Karpas-422 (cell line): ENCODE measurements around the gene SLC38A8. TPM values are rescaled to one million over a fixed set of nuclear protein-coding genes. Genes with fewer than 3 reads are reported as not detected.

Experiments used
- DNase-seq: peaks from one replicate; pipeline ENCODE4 v3.0.0-alpha.2; 2015
- H2AFZ ChIP-seq: fragments of 200-600 bp; sonication (generic); 2 replicates; pipeline ENCODE4 v1.6.1; 2014; ENCODE audit warnings: antibody characterized with exemption, low read length, mixed read lengths
- H3K27ac ChIP-seq: fragments of 200-600 bp; sonication (generic); 2 replicates; pipeline ENCODE4 v1.5.1; 2014; ENCODE audit warnings: mild to moderate bottlenecking, low read length, moderate library complexity
- H3K27me3 ChIP-seq: fragments of 200-600 bp; sonication (generic); 2 replicates; pipeline ENCODE4 v1.6.1; 2014; ENCODE audit warnings: low read length, mixed read lengths
- H3K36me3 ChIP-seq: fragments of 200-600 bp; sonication (generic); 2 replicates; pipeline ENCODE4 v1.6.1; 2014; ENCODE audit warnings: low read length, mixed read lengths; ENCODE audit not compliant: insufficient read depth
- H3K4me1 ChIP-seq: fragments of 200-600 bp; sonication (generic); 2 replicates; pipeline ENCODE4 v1.6.1; 2014; ENCODE audit warnings: mild to moderate bottlenecking, low read length, mixed read lengths
- H3K4me2 ChIP-seq: fragments of 200-600 bp; sonication (generic); 2 replicates; pipeline ENCODE4 v1.6.1; 2014; ENCODE audit warnings: low read length, low read depth, mild to moderate bottlenecking; ENCODE audit not compliant: poor library complexity, severe bottlenecking
- H3K4me3 ChIP-seq: fragments of 200-600 bp; sonication (generic); 2 replicates; pipeline ENCODE4 v1.5.1; 2014; ENCODE audit warnings: mild to moderate bottlenecking, antibody characterized with exemption, low read length, mixed read lengths
- H3K79me2 ChIP-seq: fragments of 200-600 bp; sonication (generic); 2 replicates; pipeline ENCODE4 v1.6.1; 2014; ENCODE audit warnings: mild to moderate bottlenecking, low read length, mixed read lengths
- H3K9ac ChIP-seq: fragments of 200-600 bp; sonication (generic); 2 replicates; pipeline ENCODE4 v1.6.0; 2014; ENCODE audit warnings: low read length
- H3K9me2 ChIP-seq: fragments of 200-600 bp; sonication (generic), shearing (Covaris generic); replicated peaks from 2 replicates; pipeline ENCODE4 v1.6.0; 2014; ENCODE audit warnings: mild to moderate bottlenecking, low read length, moderate library complexity; ENCODE audit not compliant: insufficient read depth
- H3K9me3 ChIP-seq: fragments of 300-700, 200-600 bp; sonication (generic); 2 replicates; pipeline ENCODE4 v1.6.1; 2014; ENCODE audit warnings: low read length, mixed read lengths
- H4K20me1 ChIP-seq: fragments of 200-600 bp; sonication (generic); 2 replicates; pipeline ENCODE4 v1.6.1; 2014; ENCODE audit warnings: mild to moderate bottlenecking, antibody characterized with exemption, low read length, low read depth; ENCODE audit not compliant: insufficient read depth
- total RNA-seq: library from RNA; depleted of rRNA; stranded (reverse); fragments of >200 nt; shearing (Covaris generic); gene quantifications from 2 replicates; pipeline ENCODE4 v1.2.3, GENCODE V29; 2014; ENCODE audit warnings: low replicate concordance

SLC38A8 gene
- total RNA-seq, 1 experiment from 2014 or later, result not detected

DNA sequence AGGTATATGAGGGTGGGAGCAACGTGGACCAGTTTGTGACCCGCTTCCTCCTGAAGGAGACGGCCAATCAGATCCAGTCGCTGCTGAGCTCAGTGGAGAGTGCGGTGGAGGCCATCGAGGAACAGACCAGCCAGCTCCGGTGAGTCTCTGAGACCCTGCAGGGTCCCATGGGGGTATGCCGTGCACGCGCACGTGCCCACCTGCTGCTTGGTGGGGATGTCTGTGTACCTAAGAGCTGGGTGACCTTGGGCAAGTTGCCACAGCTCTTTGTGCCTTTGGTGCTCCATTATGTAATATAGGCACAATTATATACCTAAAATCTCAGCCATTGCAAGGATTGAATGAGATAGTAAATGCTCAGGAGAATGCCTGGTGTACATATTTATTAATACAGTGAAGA lies 52.1 kb downstream of the SLC38A8 start:
- Histone ChIP-seq H4K20me1 (no peaks in the 10 kb centered on the region), H3K79me2 (no peaks in the 10 kb centered on the region), H3K36me3 (no peaks in the 10 kb centered on the region), H3K4me1 (no peaks in the 10 kb centered on the region), H3K27ac (no peak overlapping the region), H3K9me3 (no peaks in the 10 kb centered on the region), H3K9me2 (no peaks in the 10 kb centered on the region), H3K4me2 (no peak overlapping the region), H2AFZ (no peak overlapping the region), H3K4me3 (no peak overlapping the region), H3K9ac (no peak overlapping the region), H3K27me3 (no peaks in the 10 kb centered on the region)
- DNase-seq, result no peak

GRCh38 chr16:83989300-83989699 lies 53.3 kb downstream of the SLC38A8 start:
- Histone ChIP-seq H4K20me1 (no peaks in the 10 kb centered on the region), H3K9me3 (no peaks in the 10 kb centered on the region), H3K4me3 (no peak overlapping the region), H3K36me3 (no peaks in the 10 kb centered on the region), H3K9ac (no peak overlapping the region), H3K27me3 (no peaks in the 10 kb centered on the region), H3K4me2 (no peak overlapping the region), H3K4me1 (no peaks in the 10 kb centered on the region), H3K27ac (no peak overlapping the region), H3K79me2 (no peaks in the 10 kb centered on the region), H3K9me2 (no peaks in the 10 kb centered on the region), H2AFZ (no peak overlapping the region)
- no peak for DNase-seq

GRCh38 chr16:83983491-83983890 lies 59.1 kb downstream of the SLC38A8 start:
- Histone ChIP-seq H3K9me3 (no peaks in the 10 kb centered on the region), H4K20me1 (no peaks in the 10 kb centered on the region), H3K27me3 (no peaks in the 10 kb centered on the region), H3K4me2 (no peak overlapping the region), H3K4me3 (no peak overlapping the region), H3K79me2 (no peaks in the 10 kb centered on the region), H2AFZ (no peak overlapping the region), H3K36me3 (no peaks in the 10 kb centered on the region), H3K27ac (no peak overlapping the region), H3K9ac (no peak overlapping the region), H3K9me2 (no peaks in the 10 kb centered on the region), H3K4me1 (no peaks in the 10 kb centered on the region)
- no peak for DNase-seq

- no peaks in the 10 kb centered on the region for H3K4me1 ChIP-seq
- no peaks in the 10 kb centered on the region for H3K27me3 ChIP-seq
- no peak overlapping the region for H3K4me2 ChIP-seq
- no peak overlapping the region for H3K27ac ChIP-seq
- H2AFZ ChIP-seq, result no peak overlapping the region
- H3K9me3 ChIP-seq, result no peaks in the 10 kb centered on the region
- no peak overlapping the region for H3K4me3 ChIP-seq
- H3K36me3 ChIP-seq, result no peaks in the 10 kb centered on the region
- no peaks in the 10 kb centered on the region for H3K9me2 ChIP-seq
- no peaks in the 10 kb centered on the region for H4K20me1 ChIP-seq
- DNase-seq, result no peak
- no peak overlapping the region for H3K9ac ChIP-seq
- H3K79me2 ChIP-seq, result no peaks in the 10 kb centered on the region
Observed at GRCh38 chr16:83981799-83982198, 60.8 kb downstream of the SLC38A8 start.

DNA sequence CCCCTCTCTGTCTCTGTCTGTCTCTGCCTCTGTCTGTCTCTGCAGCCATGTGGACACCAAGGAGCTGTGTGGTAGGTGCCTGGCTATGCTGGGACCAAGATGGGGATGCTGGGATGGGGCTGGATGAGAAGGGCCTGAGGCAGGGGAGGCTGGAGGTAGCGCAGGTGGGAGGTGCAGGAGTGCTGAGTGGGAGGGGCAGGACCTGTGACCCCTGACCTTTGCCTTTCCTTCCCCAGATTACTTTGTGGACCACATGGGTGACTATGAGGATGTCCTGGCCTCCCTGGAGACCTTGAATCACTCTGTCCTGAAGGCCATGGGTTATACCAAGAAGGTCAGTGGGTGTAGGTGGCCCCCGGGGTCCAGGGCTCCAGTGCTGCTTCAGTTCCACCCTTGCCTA lies 61.8 kb downstream of the SLC38A8 start:
- Histone ChIP-seq H3K4me2 (no peak overlapping the region), H3K27ac (no peak overlapping the region), H4K20me1 (no peaks in the 10 kb centered on the region), H3K79me2 (no peaks in the 10 kb centered on the region), H3K9me3 (no peaks in the 10 kb centered on the region), H3K27me3 (no peaks in the 10 kb centered on the region), H3K4me1 (no peaks in the 10 kb centered on the region), H3K9ac (no peak overlapping the region), H2AFZ (no peak overlapping the region), H3K36me3 (no peaks in the 10 kb centered on the region), H3K9me2 (no peaks in the 10 kb centered on the region), H3K4me3 (no peak overlapping the region)
- no peak for DNase-seq

- Histone ChIP-seq H3K27me3 (no peaks in the 10 kb centered on the region), H3K27ac (no peak overlapping the region), H3K4me1 (no peaks in the 10 kb centered on the region), H3K36me3 (no peaks in the 10 kb centered on the region), H3K4me3 (no peak overlapping the region), H3K79me2 (no peaks in the 10 kb centered on the region), H3K9me2 (no peaks in the 10 kb centered on the region), H3K9me3 (no peaks in the 10 kb centered on the region), H3K9ac (no peak overlapping the region), H2AFZ (no peak overlapping the region), H3K4me2 (no peak overlapping the region), H4K20me1 (no peaks in the 10 kb centered on the region)
- DNase-seq, result no peak
Observed at GRCh38 chr16:83979441-83979840, 63.2 kb downstream of the SLC38A8 start.

GRCh38 chr16:83978401-83978904 lies 64.1 kb downstream of the SLC38A8 start:
- no peak overlapping the region for H3K4me3 ChIP-seq
- no peak overlapping the region for H3K27ac ChIP-seq
- H3K9me2 ChIP-seq, result no peaks in the 10 kb centered on the region
- H3K4me1 ChIP-seq, result no peaks in the 10 kb centered on the region
- H3K9ac ChIP-seq, result no peak overlapping the region
- no peak overlapping the region for H3K4me2 ChIP-seq
- H3K79me2 ChIP-seq, result no peaks in the 10 kb centered on the region
- H3K27me3 ChIP-seq, result no peaks in the 10 kb centered on the region
- DNase-seq, result no peak
- H3K9me3 ChIP-seq, result no peaks in the 10 kb centered on the region
- no peaks in the 10 kb centered on the region for H4K20me1 ChIP-seq
- H3K36me3 ChIP-seq, result no peaks in the 10 kb centered on the region
- H2AFZ ChIP-seq, result no peak overlapping the region

- Histone ChIP-seq H3K4me2 (no peak overlapping the region), H3K9ac (no peak overlapping the region), H3K9me3 (no peaks in the 10 kb centered on the region), H3K79me2 (no peaks in the 10 kb centered on the region), H3K4me3 (no peak overlapping the region), H3K27ac (no peak overlapping the region), H3K9me2 (no peaks in the 10 kb centered on the region), H3K36me3 (no peaks in the 10 kb centered on the region), H3K4me1 (no peaks in the 10 kb centered on the region), H3K27me3 (no peaks in the 10 kb centered on the region), H2AFZ (no peak overlapping the region), H4K20me1 (no peaks in the 10 kb centered on the region)
- DNase-seq, result no peak
Observed at GRCh38 chr16:83977056-83977815, 65.4 kb downstream of the SLC38A8 start.
